Hepatocyte (in vitro differentiated cells): Measurements from ENCODE around the gene ANKRD13C. TPM values are rescaled to one million over a fixed set of nuclear protein-coding genes. Genes with fewer than 3 reads are reported as not detected.

Experiments
- DNase-seq: peaks from one replicate; pipeline ENCODE4 v3.0.0-alpha.2; 2016; ENCODE audit warnings: low spot score
- H2AFZ ChIP-seq: fragments of 200-600 bp; sonication (generic); 2 replicates; pipeline ENCODE4 v1.6.0; 2016; ENCODE audit warnings: antibody characterized with exemption, mild to moderate bottlenecking
- H3K27ac ChIP-seq: fragments of 200-600 bp; sonication (generic); 2 replicates; pipeline ENCODE4 v1.5.1; 2016; ENCODE audit warnings: mild to moderate bottlenecking
- H3K27me3 ChIP-seq: fragments of 200-600 bp; sonication (generic); 2 replicates; pipeline ENCODE4 v1.6.1; 2016
- H3K36me3 ChIP-seq: fragments of 200-600 bp; sonication (generic); replicated peaks from 2 replicates; pipeline ENCODE4 v1.5.1; 2016; ENCODE audit warnings: low read depth; ENCODE audit not compliant: insufficient read depth
- H3K4me1 ChIP-seq: fragments of 200-600 bp; sonication (generic); 2 replicates; pipeline ENCODE4 v1.5.1; 2016; ENCODE audit warnings: mild to moderate bottlenecking, moderate library complexity; ENCODE audit not compliant: insufficient read depth
- H3K4me2 ChIP-seq: fragments of 200-600 bp; sonication (generic); 2 replicates; pipeline ENCODE4 v1.6.0; 2016
- H3K4me3 ChIP-seq: fragments of 200-600 bp; sonication (generic); 2 replicates; pipeline ENCODE4 v1.5.1; 2016; ENCODE audit warnings: mild to moderate bottlenecking
- H3K79me2 ChIP-seq: fragments of 200-600 bp; sonication (generic); 2 replicates; pipeline ENCODE4 v1.6.0; 2017; ENCODE audit warnings: mild to moderate bottlenecking
- H3K9me2 ChIP-seq: fragments of 200-600 bp; sonication (generic); replicated peaks from 2 replicates; pipeline ENCODE4 v1.6.0; 2017; ENCODE audit warnings: mild to moderate bottlenecking; ENCODE audit not compliant: insufficient read depth
- H3K9me3 ChIP-seq: fragments of 200-600 bp; sonication (generic); 2 replicates; pipeline ENCODE4 v1.5.1; 2016; ENCODE audit warnings: low read depth, mild to moderate bottlenecking
- H4K20me1 ChIP-seq: fragments of 200-600 bp; sonication (generic); 2 replicates; pipeline ENCODE4 v1.6.0; 2016; ENCODE audit warnings: mild to moderate bottlenecking; ENCODE audit not compliant: insufficient read depth, poor library complexity, severe bottlenecking
- EZH2 ChIP-seq: fragments of 200-600 bp; sonication (generic); IDR thresholded peaks from 2 replicates; pipeline ENCODE4 v1.6.1; 2016; ENCODE audit warnings: antibody characterized with exemption, mild to moderate bottlenecking, borderline replicate concordance
- EZH2phosphoT487 ChIP-seq: fragments of 200-600 bp; sonication (generic); IDR thresholded peaks from one replicate; pipeline ENCODE4 v1.6.1; 2018; ENCODE audit warnings: antibody characterized with exemption, mild to moderate bottlenecking, low read depth, moderate library complexity; ENCODE audit not compliant: unreplicated experiment, severe bottlenecking
- WGBS: methylation state at CpG from one replicate; pipeline ENCODE4 v1.1.6; 2016; ENCODE audit warnings: low lambda C conversion rate; ENCODE audit errors: missing lambda C conversion rate; 5-methylcytosine and 5-hydroxymethylcytosine counted together
- polyA plus RNA-seq: library from polyadenylated mRNA; unstranded; fragments of >200 nt; fragmentation: Nextera tagmentation; extraction: Ambion mirVana; gene quantifications from 2 replicates; pipeline ENCODE4 v1.2.1, GENCODE V29; 2016
- total RNA-seq: library from RNA; depleted of rRNA; stranded (reverse); fragments of >200 nt; gene quantifications from 2 replicates; pipeline ENCODE4 v1.2.3, GENCODE V29; 2014
- TF ChIP-seq, protein P1 (sequence below): fragments of 200-600 bp; sonication (generic); IDR thresholded peaks from 2 replicates; pipeline ENCODE4 v1.5.1; 2016; ENCODE audit warnings: antibody characterized with exemption, mild to moderate bottlenecking; ENCODE audit not compliant: poor library complexity

ANKRD13C gene
- total and polyA plus RNA-seq, 2 experiments from 2014 or later: 14.9 to 26.5 TPM

DNA sequence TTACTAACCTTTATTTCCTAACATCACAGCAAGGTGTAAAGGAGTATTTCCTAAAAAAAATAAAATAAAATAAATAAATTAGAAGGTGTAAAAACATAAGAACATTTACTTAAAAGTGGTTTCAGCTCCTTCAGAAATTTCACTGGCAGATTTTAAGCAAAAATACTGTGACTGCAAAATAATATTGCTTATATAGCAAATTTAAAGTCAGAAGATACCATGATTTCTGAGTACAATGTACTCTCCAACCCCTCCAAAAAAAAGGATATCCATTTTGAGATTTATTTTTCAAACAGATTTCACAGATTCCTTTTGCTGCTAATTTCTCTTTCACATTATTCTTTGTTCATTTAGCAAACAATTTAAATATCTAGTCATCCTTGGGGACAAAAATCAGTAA is 18.5 kb downstream of the ANKRD13C start:
- DNase-seq: no peak

DNA sequence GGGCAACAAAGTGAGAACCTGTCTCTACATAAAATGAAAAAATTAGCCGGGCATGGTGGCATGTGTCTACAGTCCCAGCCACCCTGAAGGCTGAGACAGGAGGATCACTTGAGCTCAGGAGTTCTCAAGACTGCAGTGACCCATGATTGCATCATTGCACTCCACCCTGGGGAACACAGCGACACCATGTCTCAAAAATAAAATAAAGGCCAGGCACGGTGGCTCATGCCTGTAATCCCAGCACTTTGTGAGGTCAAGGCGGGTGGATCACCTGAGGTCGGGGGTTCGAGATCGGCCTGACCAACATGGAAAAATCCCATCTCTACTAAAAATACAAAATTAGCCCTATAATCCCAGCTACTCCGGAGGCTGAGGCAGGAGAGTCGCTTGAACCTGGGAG is 20.1 kb downstream of the ANKRD13C start:
- H3K4me2 ChIP-seq: no peak overlapping the region
- no peaks in the 10 kb centered on the region for H3K27me3 ChIP-seq
- H3K4me3 ChIP-seq: no peak overlapping the region
- H4K20me1 ChIP-seq: peaks cover 10% of the 10 kb centered on the region
- no peaks in the 10 kb centered on the region for H3K9me2 ChIP-seq
- no peak overlapping the region for H3K27ac ChIP-seq
- no peaks in the 10 kb centered on the region for H3K4me1 ChIP-seq
- H3K36me3 ChIP-seq: no peaks in the 10 kb centered on the region
- no peaks in the 10 kb centered on the region for H3K9me3 ChIP-seq
- no peak for DNase-seq
- H3K79me2 ChIP-seq: peaks cover 63% of the 10 kb centered on the region
- H2AFZ ChIP-seq: no peak overlapping the region
- 99% methylated on average over 9 of the region's 9 CpGs for WGBS
- TF ChIP-seq EZH2phosphoT487: no peak
- no peak for TF ChIP-seq EZH2
- TF ChIP-seq, protein P1, sequence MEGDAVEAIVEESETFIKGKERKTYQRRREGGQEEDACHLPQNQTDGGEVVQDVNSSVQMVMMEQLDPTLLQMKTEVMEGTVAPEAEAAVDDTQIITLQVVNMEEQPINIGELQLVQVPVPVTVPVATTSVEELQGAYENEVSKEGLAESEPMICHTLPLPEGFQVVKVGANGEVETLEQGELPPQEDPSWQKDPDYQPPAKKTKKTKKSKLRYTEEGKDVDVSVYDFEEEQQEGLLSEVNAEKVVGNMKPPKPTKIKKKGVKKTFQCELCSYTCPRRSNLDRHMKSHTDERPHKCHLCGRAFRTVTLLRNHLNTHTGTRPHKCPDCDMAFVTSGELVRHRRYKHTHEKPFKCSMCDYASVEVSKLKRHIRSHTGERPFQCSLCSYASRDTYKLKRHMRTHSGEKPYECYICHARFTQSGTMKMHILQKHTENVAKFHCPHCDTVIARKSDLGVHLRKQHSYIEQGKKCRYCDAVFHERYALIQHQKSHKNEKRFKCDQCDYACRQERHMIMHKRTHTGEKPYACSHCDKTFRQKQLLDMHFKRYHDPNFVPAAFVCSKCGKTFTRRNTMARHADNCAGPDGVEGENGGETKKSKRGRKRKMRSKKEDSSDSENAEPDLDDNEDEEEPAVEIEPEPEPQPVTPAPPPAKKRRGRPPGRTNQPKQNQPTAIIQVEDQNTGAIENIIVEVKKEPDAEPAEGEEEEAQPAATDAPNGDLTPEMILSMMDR: no peak

More for the DNA sequence above, 18.5 kb downstream of the ANKRD13C start:
- no peak overlapping the region for H3K4me2 ChIP-seq
- no peaks in the 10 kb centered on the region for H3K36me3 ChIP-seq
- H3K27me3 ChIP-seq: no peaks in the 10 kb centered on the region
- H3K9me2 ChIP-seq: no peaks in the 10 kb centered on the region
- TF ChIP-seq EZH2 (no peak), EZH2phosphoT487 (no peak)
- TF ChIP-seq, protein P1: no peak
- H3K4me1 ChIP-seq: no peaks in the 10 kb centered on the region
- no peak overlapping the region for H2AFZ ChIP-seq
- no peaks in the 10 kb centered on the region for H3K9me3 ChIP-seq
- peaks cover 10% of the 10 kb centered on the region for H4K20me1 ChIP-seq
- H3K27ac ChIP-seq: no peak overlapping the region
- no peak overlapping the region for H3K4me3 ChIP-seq
- H3K79me2 ChIP-seq: peaks cover 75% of the 10 kb centered on the region

DNA sequence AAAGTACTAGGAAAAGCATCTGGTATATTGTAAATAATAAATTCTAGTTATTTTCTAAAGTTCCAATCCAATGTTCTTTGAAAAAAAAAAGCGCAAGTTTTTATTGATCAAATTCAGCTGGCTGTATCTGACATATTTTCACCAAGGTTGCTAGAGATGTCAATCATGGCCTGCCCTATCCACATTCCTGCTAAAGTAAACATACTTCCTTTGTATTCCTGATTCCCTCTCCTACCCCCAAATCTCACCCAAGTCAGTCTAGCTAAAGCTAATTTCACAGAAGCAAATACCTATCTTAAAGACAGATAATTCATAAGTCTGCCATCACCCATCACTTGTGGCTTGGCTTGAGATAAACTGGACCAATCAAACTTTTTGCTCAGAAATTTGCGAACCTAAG is 21.3 kb downstream of the ANKRD13C start:
- 93% methylated on average over 2 of the region's 2 CpGs for WGBS
- DNase-seq: no peak

More for the DNA sequence above, 21.3 kb downstream of the ANKRD13C start:
- Histone ChIP-seq H3K27me3 (no peaks in the 10 kb centered on the region), H3K9me3 (no peaks in the 10 kb centered on the region), H3K79me2 (peaks cover 63% of the 10 kb centered on the region), H3K27ac (no peak overlapping the region), H3K36me3 (no peaks in the 10 kb centered on the region), H2AFZ (no peak overlapping the region), H4K20me1 (peaks cover 10% of the 10 kb centered on the region), H3K4me2 (no peak overlapping the region), H3K4me3 (no peak overlapping the region), H3K9me2 (no peaks in the 10 kb centered on the region), H3K4me1 (no peaks in the 10 kb centered on the region)
- TF ChIP-seq EZH2phosphoT487: no peak
- no peak for TF ChIP-seq EZH2
- TF ChIP-seq, protein P1: no peak
